Stomach smooth muscle (tissue), 2 donors: Measurements from ENCODE around the gene TRERF1.

Experiments used
- H3K27ac ChIP-seq: one replicate; pipeline ENCODE4 v1.7.0; 2013; ENCODE audit warnings: mild to moderate bottlenecking, low read length, inconsistent platforms
- H3K27me3 ChIP-seq, 2 donors: one replicate each; pipeline ENCODE4 v1.7.0; 2013; ENCODE audit warnings: low read length in 2 of 2; ENCODE audit not compliant: insufficient read depth in 2 of 2, control insufficient read depth in 1 of 2
- H3K36me3 ChIP-seq, 2 donors: one replicate each; pipeline ENCODE4 v1.7.0; 2013; ENCODE audit warnings: low read length in 2 of 2; ENCODE audit not compliant: control insufficient read depth in 2 of 2, insufficient read depth in 2 of 2
- H3K4me1 ChIP-seq: one replicate; pipeline ENCODE4 v1.7.0; 2013; ENCODE audit warnings: low read length; ENCODE audit not compliant: control insufficient read depth, insufficient read depth
- H3K4me3 ChIP-seq, 2 donors: one replicate each; pipeline ENCODE4 v1.7.0; 2013; ENCODE audit warnings: low read length in 2 of 2
- H3K9ac ChIP-seq, 2 donors: one replicate each; pipeline ENCODE4 v1.7.0; 2013; ENCODE audit warnings: low read length in 2 of 2, mild to moderate bottlenecking in 1 of 2
- H3K9me3 ChIP-seq, 2 donors: one replicate each; pipeline ENCODE4 v1.7.0; 2013; ENCODE audit warnings: low read length in 2 of 2; ENCODE audit not compliant: control insufficient read depth in 2 of 2
- donor health status: healthy.
- donor health status: Pancreatic carcinoma.

Gene TRERF1

GRCh38 chr6:42230345-42231321 is 221.1 kb downstream of the TRERF1 start:
- H3K4me1 ChIP-seq, result no peaks in the 10 kb centered on the region
- H3K9me3 ChIP-seq, result no peaks in the 10 kb centered on the region
- H3K27ac ChIP-seq, result no peak overlapping the region
- H3K4me3 ChIP-seq, result no peak overlapping the region
- H3K36me3 ChIP-seq, result peaks cover 18 to 23% of the 10 kb centered on the region in 2 donors
- no peaks in the 10 kb centered on the region for H3K27me3 ChIP-seq
- H3K9ac ChIP-seq, result no peak overlapping the region

GRCh38 chr6:42229506-42230119 is 222.1 kb downstream of the TRERF1 start:
- Histone ChIP-seq H3K9me3 (no peaks in the 10 kb centered on the region), H3K27ac (no peak overlapping the region), H3K4me3 (no peak overlapping the region), H3K27me3 (no peaks in the 10 kb centered on the region), H3K9ac (no peak overlapping the region), H3K4me1 (no peaks in the 10 kb centered on the region), H3K36me3 (peaks cover 18 to 23% of the 10 kb centered on the region in 2 donors)

GRCh38 chr6:42228305-42228704 is 223.4 kb downstream of the TRERF1 start:
- Histone ChIP-seq H3K27ac (no peak overlapping the region), H3K36me3 (peaks cover 18 to 23% of the 10 kb centered on the region in 2 donors), H3K4me1 (no peaks in the 10 kb centered on the region), H3K27me3 (no peaks in the 10 kb centered on the region), H3K9ac (no peak overlapping the region), H3K4me3 (no peak overlapping the region), H3K9me3 (no peaks in the 10 kb centered on the region)

- Histone ChIP-seq H3K27me3 (no peaks in the 10 kb centered on the region), H3K4me3 (no peak overlapping the region), H3K27ac (no peak overlapping the region)
These were observed 224.4 kb downstream of the TRERF1 start for GRCh38 chr6:42227173-42227850.

GRCh38 chr6:42226645-42227143 is 225.0 kb downstream of the TRERF1 start:
- H3K27me3 ChIP-seq, result no peaks in the 10 kb centered on the region
- peaks cover 17 to 18% of the 10 kb centered on the region in 2 donors for H3K36me3 ChIP-seq
- H3K4me1 ChIP-seq, result no peaks in the 10 kb centered on the region
- H3K9me3 ChIP-seq, result no peaks in the 10 kb centered on the region
- H3K9ac ChIP-seq, result no peak overlapping the region
- H3K4me3 ChIP-seq, result no peak overlapping the region
- no peak overlapping the region for H3K27ac ChIP-seq

More at GRCh38 chr6:42227173-42227850, 224.4 kb downstream of the TRERF1 start:
- H3K9me3 ChIP-seq, result no peaks in the 10 kb centered on the region
- peaks cover 18% of the 10 kb centered on the region in 2 donors for H3K36me3 ChIP-seq
- H3K4me1 ChIP-seq, result no peaks in the 10 kb centered on the region
- H3K9ac ChIP-seq, result no peak overlapping the region

- peaks cover 0 to 2% of the 10 kb centered on the region in 2 donors for H3K27me3 ChIP-seq
- H3K9me3 ChIP-seq, result no peaks in the 10 kb centered on the region
- H3K4me1 ChIP-seq, result no peaks in the 10 kb centered on the region
- H3K4me3 ChIP-seq, result no peak overlapping the region
- H3K9ac ChIP-seq, result no peak overlapping the region
- no peak overlapping the region for H3K27ac ChIP-seq
- H3K36me3 ChIP-seq, result peaks cover 14 to 15% of the 10 kb centered on the region in 2 donors
These were observed 225.5 kb downstream of the TRERF1 start for GRCh38 chr6:42226161-42226611.

- Histone ChIP-seq H3K27me3 (peaks cover 0 to 2% of the 10 kb centered on the region in 2 donors), H3K36me3 (peaks cover 11 to 14% of the 10 kb centered on the region in 2 donors), H3K9me3 (no peaks in the 10 kb centered on the region), H3K27ac (no peak overlapping the region), H3K9ac (no peak overlapping the region), H3K4me1 (no peaks in the 10 kb centered on the region), H3K4me3 (no peak overlapping the region)
These were observed 226.3 kb downstream of the TRERF1 start for GRCh38 chr6:42225419-42225818.

GRCh38 chr6:42225029-42225339 is 226.7 kb downstream of the TRERF1 start:
- peaks cover 11 to 14% of the 10 kb centered on the region in 2 donors for H3K36me3 ChIP-seq
- no peak overlapping the region for H3K9ac ChIP-seq
- H3K9me3 ChIP-seq, result no peaks in the 10 kb centered on the region
- H3K4me3 ChIP-seq, result no peak overlapping the region
- H3K27me3 ChIP-seq, result peaks cover 0 to 2% of the 10 kb centered on the region in 2 donors
- no peaks in the 10 kb centered on the region for H3K4me1 ChIP-seq
- no peak overlapping the region for H3K27ac ChIP-seq

- Histone ChIP-seq H3K36me3 (peaks cover 11 to 14% of the 10 kb centered on the region in 2 donors), H3K9me3 (no peaks in the 10 kb centered on the region), H3K27ac (no peak overlapping the region), H3K27me3 (peaks cover 0 to 2% of the 10 kb centered on the region in 2 donors), H3K9ac (no peak overlapping the region), H3K4me3 (no peak overlapping the region), H3K4me1 (no peaks in the 10 kb centered on the region)
These were observed 227.3 kb downstream of the TRERF1 start for GRCh38 chr6:42224222-42225028.

GRCh38 chr6:42222448-42222847 is 229.3 kb downstream of the TRERF1 start:
- Histone ChIP-seq H3K9me3 (no peaks in the 10 kb centered on the region), H3K36me3 (peaks cover 2% of the 10 kb centered on the region in 2 donors), H3K27ac (no peak overlapping the region), H3K4me3 (no peak overlapping the region), H3K27me3 (peaks cover 0 to 2% of the 10 kb centered on the region in 2 donors), H3K4me1 (peaks cover 6% of the 10 kb centered on the region), H3K9ac (no peak overlapping the region)
